ENCODE measurements around the gene PATE2.

The PATE2 gene

GRCh38 chr11:125778728-125779127, at the start of gene PATE2:
TSS of gene PATE2 (minus strand) at chr11:125778828. CDS start at chr11:125778773, 55 bp downstream.
- Mint-ChIP-seq H3K4me1 (ENCODE audit: low read depth) (no peaks in the 10 kb centered on the region), H3K9me3 (no peaks in the 10 kb centered on the region), H3K27ac (no peak within 1 kb of the TSS), H3K36me3 (ENCODE audit: low read depth) (no peaks in the 10 kb centered on the region), H3K27me3 (ENCODE audit: low read depth) (peaks cover 4% of the 10 kb centered on the region), H3K4me3 (no peak within 1 kb of the TSS)

GRCh38 chr11:125807909-125808308, 29.3 kb upstream of the PATE2 start:
- Mint-ChIP-seq H3K9me3 (peaks cover 6% of the 10 kb centered on the region), H3K4me1 (ENCODE audit: low read depth) (no peaks in the 10 kb centered on the region), H3K27ac (no peak overlapping the region), H3K4me3 (no peak overlapping the region), H3K27me3 (ENCODE audit: low read depth) (no peaks in the 10 kb centered on the region), H3K36me3 (ENCODE audit: low read depth) (no peaks in the 10 kb centered on the region)

GRCh38 chr11:125802387-125802786, 23.8 kb upstream of the PATE2 start:
- H3K9me3 Mint-ChIP-seq: peaks cover 32% of the 10 kb centered on the region
- no peaks in the 10 kb centered on the region for H3K4me1 Mint-ChIP-seq (ENCODE audit: low read depth)
- no peak overlapping the region for H3K4me3 Mint-ChIP-seq
- H3K27me3 Mint-ChIP-seq (ENCODE audit: low read depth): no peaks in the 10 kb centered on the region
- H3K27ac Mint-ChIP-seq: no peak overlapping the region
- H3K36me3 Mint-ChIP-seq (ENCODE audit: low read depth): peaks cover 1% of the 10 kb centered on the region

GRCh38 chr11:125799808-125800207, 21.2 kb upstream of the PATE2 start:
- H3K4me1 Mint-ChIP-seq (ENCODE audit: low read depth): no peaks in the 10 kb centered on the region
- H3K36me3 Mint-ChIP-seq (ENCODE audit: low read depth): peaks cover 1% of the 10 kb centered on the region
- peaks cover 32% of the 10 kb centered on the region for H3K9me3 Mint-ChIP-seq
- no peak overlapping the region for H3K27ac Mint-ChIP-seq
- no peak overlapping the region for H3K4me3 Mint-ChIP-seq
- H3K27me3 Mint-ChIP-seq (ENCODE audit: low read depth): no peaks in the 10 kb centered on the region

DNA sequence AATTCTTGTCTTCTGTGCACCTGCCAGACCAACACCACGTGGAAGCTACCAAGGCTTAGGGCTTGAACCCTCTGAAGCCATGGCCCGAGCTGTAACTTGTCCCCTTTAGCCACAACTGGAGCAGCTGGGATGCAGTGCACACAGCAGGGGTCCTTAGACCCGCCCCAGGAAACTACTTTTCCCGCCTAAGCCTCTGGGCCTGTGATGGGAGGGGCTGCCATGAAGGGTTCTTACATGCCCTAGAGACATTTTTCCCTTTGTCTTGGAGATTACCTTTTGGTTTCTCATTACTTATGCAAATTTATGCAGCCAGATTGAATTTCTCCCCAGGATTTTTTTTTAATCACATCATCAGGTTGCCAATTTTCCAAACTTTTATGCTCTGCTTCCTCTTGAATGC, 19.0 kb upstream of the PATE2 start:
- H3K36me3 Mint-ChIP-seq (ENCODE audit: low read depth): peaks cover 1% of the 10 kb centered on the region
- no peaks in the 10 kb centered on the region for H3K27me3 Mint-ChIP-seq (ENCODE audit: low read depth)
- H3K27ac Mint-ChIP-seq: no peak overlapping the region
- peaks cover 23% of the 10 kb centered on the region for H3K9me3 Mint-ChIP-seq
- H3K4me1 Mint-ChIP-seq (ENCODE audit: low read depth): no peaks in the 10 kb centered on the region
- H3K4me3 Mint-ChIP-seq: no peak overlapping the region

DNA sequence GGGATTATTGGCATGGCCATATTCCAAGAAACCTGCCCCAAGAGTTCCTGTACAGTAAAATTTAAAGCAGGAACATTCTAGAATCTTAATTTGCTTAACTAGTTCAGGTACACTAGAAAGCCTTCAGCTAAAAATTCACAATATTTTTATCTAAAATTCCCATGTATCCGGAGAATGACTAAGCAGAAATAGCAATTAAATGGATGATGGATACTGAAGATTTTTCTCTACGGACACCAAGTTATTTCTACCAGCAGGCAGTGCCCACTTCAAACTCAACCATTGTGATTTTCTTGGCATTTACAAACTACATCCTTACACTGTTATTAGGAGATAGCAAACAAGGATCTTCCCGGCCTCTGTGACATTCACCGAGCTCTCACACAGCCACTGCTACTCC, 12.2 kb upstream of the PATE2 start:
- Mint-ChIP-seq H3K36me3 (ENCODE audit: low read depth) (no peaks in the 10 kb centered on the region), H3K4me3 (no peak overlapping the region), H3K27ac (no peak overlapping the region), H3K27me3 (ENCODE audit: low read depth) (peaks cover 4% of the 10 kb centered on the region), H3K4me1 (ENCODE audit: low read depth) (no peaks in the 10 kb centered on the region), H3K9me3 (no peaks in the 10 kb centered on the region)

DNA sequence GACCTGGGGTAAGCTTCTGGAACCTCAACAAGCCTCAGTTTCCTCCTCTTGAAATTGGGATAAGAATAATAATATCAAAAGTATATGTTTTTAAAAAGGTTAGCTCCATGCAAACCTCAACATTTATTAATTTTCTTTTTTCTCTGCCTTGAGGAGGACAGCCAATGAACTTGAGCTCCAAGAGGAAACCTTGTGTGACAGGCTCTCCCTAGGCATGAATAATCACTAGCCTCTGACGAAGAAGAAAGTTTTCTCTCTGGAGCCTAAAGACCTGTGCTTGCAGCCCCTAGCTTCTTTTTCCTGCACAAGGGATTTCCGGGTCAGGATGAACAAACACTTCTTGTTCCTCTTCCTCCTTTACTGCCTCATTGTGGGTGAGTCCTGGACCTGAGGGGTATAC, 9.2 kb upstream of the PATE2 start, which contains the start of gene PATE3:
Gene PATE3, plus strand, starts transcription at position 301 of the 400 bp plus-strand sequence. Its CDS starts 25 bp downstream, at position 326.
- Mint-ChIP-seq H3K4me1 (ENCODE audit: low read depth) (no peaks in the 10 kb centered on the region), H3K36me3 (ENCODE audit: low read depth) (no peaks in the 10 kb centered on the region), H3K27ac (no peak within 1 kb of the TSS), H3K9me3 (no peaks in the 10 kb centered on the region), H3K4me3 (no peak within 1 kb of the TSS), H3K27me3 (ENCODE audit: low read depth) (peaks cover 4% of the 10 kb centered on the region)

GRCh38 chr11:125784678-125785077, 6.0 kb upstream of the PATE2 start:
- H3K4me3 Mint-ChIP-seq: no peak overlapping the region
- peaks cover 7% of the 10 kb centered on the region for H3K27me3 Mint-ChIP-seq (ENCODE audit: low read depth)
- H3K27ac Mint-ChIP-seq: no peak overlapping the region

DNA sequence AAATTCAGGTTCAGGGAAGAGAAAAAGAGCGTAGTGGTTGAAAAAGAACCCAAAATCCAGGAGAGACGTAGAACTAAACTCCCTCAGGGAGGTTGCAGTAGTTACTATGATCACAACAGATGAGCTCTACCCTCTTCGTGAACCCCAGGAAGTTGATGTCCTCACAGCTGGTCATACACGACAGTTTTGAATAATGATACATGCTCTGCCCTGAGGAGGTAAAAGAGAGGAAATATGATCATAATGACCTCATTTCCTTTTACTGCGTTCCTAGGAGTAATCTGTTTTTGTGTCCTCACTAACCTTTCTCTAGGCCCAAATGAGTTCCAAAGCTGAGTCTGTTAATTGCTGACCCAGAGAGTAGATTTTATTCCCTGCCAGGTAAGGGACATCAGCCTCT, 1.3 kb downstream of the PATE2 start:
- no peaks in the 10 kb centered on the region for H3K9me3 Mint-ChIP-seq
- H3K27me3 Mint-ChIP-seq (ENCODE audit: low read depth): peaks cover 4% of the 10 kb centered on the region
- no peaks in the 10 kb centered on the region for H3K4me1 Mint-ChIP-seq (ENCODE audit: low read depth)
- no peaks in the 10 kb centered on the region for H3K36me3 Mint-ChIP-seq (ENCODE audit: low read depth)
- H3K27ac Mint-ChIP-seq: no peak overlapping the region
- H3K4me3 Mint-ChIP-seq: no peak overlapping the region

More at GRCh38 chr11:125784678-125785077, 6.0 kb upstream of the PATE2 start:
- H3K36me3 Mint-ChIP-seq (ENCODE audit: low read depth): no peaks in the 10 kb centered on the region
- H3K9me3 Mint-ChIP-seq: no peaks in the 10 kb centered on the region
- H3K4me1 Mint-ChIP-seq (ENCODE audit: low read depth): no peaks in the 10 kb centered on the region

GRCh38 chr11:125773516-125773915, 5.1 kb downstream of the PATE2 start:
- Mint-ChIP-seq H3K27me3 (ENCODE audit: low read depth) (peaks cover 5% of the 10 kb centered on the region), H3K4me1 (ENCODE audit: low read depth) (no peaks in the 10 kb centered on the region), H3K36me3 (ENCODE audit: low read depth) (no peaks in the 10 kb centered on the region), H3K4me3 (no peak overlapping the region), H3K27ac (no peak overlapping the region), H3K9me3 (no peaks in the 10 kb centered on the region)

- Mint-ChIP-seq H3K27ac (no peak overlapping the region), H3K4me3 (no peak overlapping the region), H3K27me3 (ENCODE audit: low read depth) (peaks cover 5% of the 10 kb centered on the region), H3K9me3 (no peaks in the 10 kb centered on the region), H3K4me1 (ENCODE audit: low read depth) (no peaks in the 10 kb centered on the region), H3K36me3 (ENCODE audit: low read depth) (no peaks in the 10 kb centered on the region)
Observed at GRCh38 chr11:125772834-125773505, 5.7 kb downstream of the PATE2 start.

- H3K27me3 Mint-ChIP-seq (ENCODE audit: low read depth): peaks cover 11% of the 10 kb centered on the region
- H3K36me3 Mint-ChIP-seq (ENCODE audit: low read depth): no peaks in the 10 kb centered on the region
- H3K4me1 Mint-ChIP-seq (ENCODE audit: low read depth): no peaks in the 10 kb centered on the region
- no peak overlapping the region for H3K27ac Mint-ChIP-seq
- H3K4me3 Mint-ChIP-seq: no peak overlapping the region
- H3K9me3 Mint-ChIP-seq: no peaks in the 10 kb centered on the region
Observed at GRCh38 chr11:125770583-125770982, 8.0 kb downstream of the PATE2 start.

DNA sequence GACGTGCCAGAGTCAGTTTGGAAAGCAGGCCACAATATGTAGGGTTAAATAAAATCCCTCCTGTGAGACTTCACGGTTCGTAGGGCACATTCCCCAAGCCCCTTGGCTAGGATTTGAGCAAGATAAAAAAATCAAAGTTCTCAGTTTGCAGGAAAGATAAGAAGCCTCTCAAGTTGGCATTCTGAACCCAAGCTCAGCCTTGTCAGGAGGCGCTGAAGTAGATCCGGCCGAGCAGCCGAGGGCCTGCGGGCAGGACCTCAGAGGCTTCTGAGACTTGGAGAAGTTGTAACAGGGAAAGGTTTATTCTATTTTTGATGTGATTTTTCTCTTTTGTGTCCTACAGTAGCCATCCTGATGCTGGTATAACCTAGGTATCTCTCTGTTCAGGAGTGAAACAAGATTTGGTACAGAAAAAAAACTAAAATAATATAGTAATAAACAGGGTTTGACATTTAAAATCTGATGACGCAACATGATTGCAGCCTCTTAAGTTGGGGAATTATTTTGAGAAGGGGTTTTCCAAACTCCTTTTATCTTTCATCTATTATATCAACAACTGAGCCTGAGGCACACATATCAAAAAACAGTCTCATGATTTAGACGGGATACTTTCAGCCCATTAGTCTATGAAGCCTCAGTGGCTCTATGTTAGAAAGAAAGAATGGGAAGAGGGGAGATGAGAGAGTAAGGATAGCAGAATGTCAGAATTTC, 10.1 kb downstream of the PATE2 start:
- H3K4me3 Mint-ChIP-seq: no peak overlapping the region

DNA sequence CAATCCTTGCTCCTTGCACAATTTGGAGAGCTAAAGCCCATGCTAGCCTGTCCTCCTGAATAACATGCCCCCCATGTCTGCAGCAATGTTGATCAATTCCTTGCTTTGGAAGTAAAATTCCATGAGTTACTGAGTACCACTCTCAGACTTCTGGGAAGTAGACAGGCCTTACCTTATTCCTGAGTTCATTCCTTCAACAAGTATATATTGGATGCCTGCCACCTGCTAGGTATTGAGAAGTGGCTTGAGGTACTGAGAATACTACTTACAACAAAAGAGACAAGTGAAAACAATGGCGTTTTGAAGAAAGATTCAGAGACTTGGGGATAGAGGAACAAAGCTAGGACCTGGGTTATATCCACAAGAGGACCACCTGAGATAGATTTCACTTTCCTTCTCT, 12.4 kb downstream of the PATE2 start:
- no peaks in the 10 kb centered on the region for H3K9me3 Mint-ChIP-seq
- no peak overlapping the region for H3K27ac Mint-ChIP-seq
- no peak overlapping the region for H3K4me3 Mint-ChIP-seq
- peaks cover 16% of the 10 kb centered on the region for H3K27me3 Mint-ChIP-seq (ENCODE audit: low read depth)
- H3K36me3 Mint-ChIP-seq (ENCODE audit: low read depth): no peaks in the 10 kb centered on the region
- no peaks in the 10 kb centered on the region for H3K4me1 Mint-ChIP-seq (ENCODE audit: low read depth)

More for the DNA sequence above, 10.1 kb downstream of the PATE2 start:
- Mint-ChIP-seq H3K27me3 (ENCODE audit: low read depth) (peaks cover 16% of the 10 kb centered on the region), H3K36me3 (ENCODE audit: low read depth) (no peaks in the 10 kb centered on the region), H3K27ac (no peak overlapping the region), H3K9me3 (no peaks in the 10 kb centered on the region), H3K4me1 (ENCODE audit: low read depth) (no peaks in the 10 kb centered on the region)

DNA sequence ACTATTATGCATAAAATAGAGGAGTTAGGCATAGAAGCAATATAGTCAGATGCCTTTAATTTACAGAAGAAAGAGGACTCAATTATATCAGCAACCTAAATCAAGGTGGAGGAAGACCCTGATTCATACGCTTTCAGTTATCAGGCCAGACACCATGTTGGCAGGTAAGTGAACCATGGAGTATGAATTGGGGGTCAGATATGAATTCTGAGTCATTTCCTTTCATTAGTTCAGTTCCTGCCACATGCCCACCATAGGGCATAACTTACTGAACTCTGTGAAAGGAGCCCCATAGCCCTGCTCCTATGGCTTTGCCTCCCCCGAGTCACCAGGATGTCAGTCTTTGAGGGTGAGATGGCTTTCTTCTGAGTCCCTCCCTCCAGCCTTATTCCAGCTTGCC, 15.1 kb downstream of the PATE2 start:
- Mint-ChIP-seq H3K27ac (no peak overlapping the region), H3K36me3 (ENCODE audit: low read depth) (no peaks in the 10 kb centered on the region), H3K9me3 (no peaks in the 10 kb centered on the region), H3K4me1 (ENCODE audit: low read depth) (no peaks in the 10 kb centered on the region), H3K27me3 (ENCODE audit: low read depth) (peaks cover 22% of the 10 kb centered on the region), H3K4me3 (no peak overlapping the region)

All from T-helper 1 cell treated with Interleukin-12 subunit alpha and Interleukin-12 subunit beta and Interleukin-4 antibody, amounts not matched to agents 30 μg/mL and 1 μg/mL, for 36 hours (primary cell).